Dendritic cell treated with granulocyte-macrophage colony-stimulating factor and Interleukin-4, amounts not matched to agents 40 ng/mL and 50 ng/mL, for 4 days (primary cell): ENCODE measurements around the gene TIMM10B.
A peak's percentile ranks its signal among the peaks of the same experiment; 100 is the strongest.

Experiments
- H3K27ac Mint-ChIP-seq: one replicate; pipeline ENCODE4 v1.8.0; 2022; ENCODE audit warnings: mild to moderate bottlenecking, mixed read lengths
- H3K27me3 Mint-ChIP-seq: one replicate; pipeline ENCODE4 v1.8.0; 2022; ENCODE audit warnings: mild to moderate bottlenecking, mixed read lengths
- H3K36me3 Mint-ChIP-seq: one replicate; pipeline ENCODE4 v1.8.0; 2022; ENCODE audit warnings: low read depth, mixed read lengths
- H3K4me1 Mint-ChIP-seq: one replicate; pipeline ENCODE4 v1.8.0; 2022; ENCODE audit warnings: low read depth, mixed read lengths
- H3K4me3 Mint-ChIP-seq: one replicate; pipeline ENCODE4 v1.8.0; 2022; ENCODE audit warnings: mild to moderate bottlenecking, moderate library complexity, mixed read lengths
- H3K9me3 Mint-ChIP-seq: one replicate; pipeline ENCODE4 v1.8.0; 2022; ENCODE audit warnings: mixed read lengths
- intact Hi-C: fragments of 100-400 bp; cut with micrococcal nuclease; formaldehyde crosslinking; loops from one replicate; pipeline ENCODE4 v1.15.0; 2022

The TIMM10B gene

GRCh38 chr11:6456361-6457073, 24.8 kb upstream of the TIMM10B start:
- H3K4me1 Mint-ChIP-seq: no peaks in the 10 kb centered on the region
- intact Hi-C loops: no loop called here
- H3K36me3 Mint-ChIP-seq: peaks cover 6% of the 10 kb centered on the region
- H3K9me3 Mint-ChIP-seq: no peaks in the 10 kb centered on the region
- H3K4me3 Mint-ChIP-seq: no peak overlapping the region
- no peak overlapping the region for H3K27ac Mint-ChIP-seq
- no peaks in the 10 kb centered on the region for H3K27me3 Mint-ChIP-seq

DNA sequence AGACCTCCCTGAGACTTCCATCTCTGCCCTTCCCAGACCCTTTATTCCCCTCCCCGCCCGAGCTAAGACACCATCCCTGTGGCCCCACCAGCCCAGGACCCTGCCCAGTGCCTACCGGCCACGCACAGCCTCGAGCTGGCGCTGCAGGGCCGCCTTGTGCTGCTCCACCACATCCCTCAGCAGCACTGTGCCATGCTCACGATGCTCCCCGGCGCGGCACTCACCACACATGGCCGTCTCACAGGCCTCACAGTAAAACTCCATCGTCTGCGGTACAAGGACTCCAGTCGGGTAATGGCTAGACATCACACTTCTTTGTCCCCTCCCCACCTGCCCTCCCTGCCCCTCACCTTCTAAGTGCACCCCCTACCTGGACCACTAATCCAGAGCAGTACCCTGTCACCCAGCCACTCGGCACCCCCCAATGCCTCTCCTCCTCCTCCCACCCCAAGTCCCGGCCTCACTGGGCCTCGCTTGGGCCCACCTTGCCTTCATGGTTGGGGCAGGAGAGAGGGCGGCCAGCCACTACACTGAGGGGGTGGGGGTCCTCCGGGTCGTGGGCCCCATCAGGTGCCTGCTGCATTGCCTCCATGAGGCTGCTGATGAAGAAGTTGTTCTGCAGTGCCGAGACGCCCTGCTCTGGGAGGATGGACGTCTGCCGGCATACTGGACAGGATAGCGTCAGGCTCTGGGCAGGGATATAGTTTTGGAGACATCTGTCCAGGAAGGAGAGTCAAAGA, 23.6 kb upstream of the TIMM10B start:
- H3K27me3 Mint-ChIP-seq: no peaks in the 10 kb centered on the region
- no peaks in the 10 kb centered on the region for H3K9me3 Mint-ChIP-seq
- H3K27ac Mint-ChIP-seq: no peak overlapping the region
- no peaks in the 10 kb centered on the region for H3K4me1 Mint-ChIP-seq
- H3K36me3 Mint-ChIP-seq: peaks cover 12% of the 10 kb centered on the region
- no peak overlapping the region for H3K4me3 Mint-ChIP-seq
- intact Hi-C loops: no loop called here

GRCh38 chr11:6458352-6459098, 22.8 kb upstream of the TIMM10B start:
- H3K4me3 Mint-ChIP-seq: no peak overlapping the region
- H3K4me1 Mint-ChIP-seq: no peaks in the 10 kb centered on the region
- H3K36me3 Mint-ChIP-seq: peaks cover 17% of the 10 kb centered on the region
- intact Hi-C loops: no loop called here
- no peaks in the 10 kb centered on the region for H3K27me3 Mint-ChIP-seq
- H3K9me3 Mint-ChIP-seq: no peaks in the 10 kb centered on the region
- H3K27ac Mint-ChIP-seq: no peak overlapping the region

GRCh38 chr11:6459099-6459450, 22.2 kb upstream of the TIMM10B start:
- Mint-ChIP-seq H3K36me3 (peaks cover 23% of the 10 kb centered on the region), H3K27me3 (no peaks in the 10 kb centered on the region), H3K9me3 (no peaks in the 10 kb centered on the region), H3K27ac (no peak overlapping the region), H3K4me3 (no peak overlapping the region), H3K4me1 (no peaks in the 10 kb centered on the region)
- intact Hi-C loops: no loop called here

DNA sequence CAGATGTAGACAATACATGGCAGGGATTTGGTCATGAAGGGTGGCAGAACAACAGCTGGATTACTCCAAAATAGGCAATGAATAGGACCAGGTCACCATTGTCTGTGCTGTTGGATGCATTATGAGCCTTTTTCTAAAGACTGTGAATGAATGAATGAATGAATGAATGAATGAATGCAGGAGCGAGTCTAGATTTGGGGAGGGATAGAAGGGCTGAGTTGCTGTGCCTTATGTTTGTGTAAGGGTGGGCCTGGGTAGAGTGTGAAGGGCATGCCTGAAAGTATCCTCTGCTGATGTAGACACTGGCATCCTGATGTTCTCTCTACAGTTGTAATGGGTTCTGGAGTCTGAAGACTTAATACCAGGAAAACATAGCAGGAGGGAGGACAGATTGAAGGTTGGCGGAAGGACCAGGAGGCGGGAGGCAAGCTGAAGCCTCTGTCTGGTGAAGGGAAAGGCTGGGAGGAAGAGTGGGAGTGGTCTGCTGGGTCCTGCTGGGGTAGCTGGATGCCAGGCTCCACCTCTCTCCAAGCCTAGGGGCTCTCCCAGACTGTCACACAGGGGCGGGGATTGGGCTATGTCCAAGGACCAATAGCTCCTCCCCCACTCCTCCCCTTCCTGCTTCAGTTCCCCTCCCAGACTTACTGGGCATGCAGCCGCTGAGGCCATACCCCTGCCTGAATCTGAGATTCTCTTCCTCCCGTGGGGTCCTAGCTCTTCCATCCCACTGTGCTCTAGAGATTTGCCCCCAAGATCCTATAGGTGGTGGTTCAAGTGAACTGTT, 12.4 kb upstream of the TIMM10B start:
- Mint-ChIP-seq H3K4me1 (peaks cover 25% of the 10 kb centered on the region), H3K27me3 (no peaks in the 10 kb centered on the region), H3K4me3 (no peak overlapping the region), H3K27ac (no peak overlapping the region), H3K36me3 (peaks cover 32% of the 10 kb centered on the region), H3K9me3 (no peaks in the 10 kb centered on the region)
- intact Hi-C loops: no loop called here

DNA sequence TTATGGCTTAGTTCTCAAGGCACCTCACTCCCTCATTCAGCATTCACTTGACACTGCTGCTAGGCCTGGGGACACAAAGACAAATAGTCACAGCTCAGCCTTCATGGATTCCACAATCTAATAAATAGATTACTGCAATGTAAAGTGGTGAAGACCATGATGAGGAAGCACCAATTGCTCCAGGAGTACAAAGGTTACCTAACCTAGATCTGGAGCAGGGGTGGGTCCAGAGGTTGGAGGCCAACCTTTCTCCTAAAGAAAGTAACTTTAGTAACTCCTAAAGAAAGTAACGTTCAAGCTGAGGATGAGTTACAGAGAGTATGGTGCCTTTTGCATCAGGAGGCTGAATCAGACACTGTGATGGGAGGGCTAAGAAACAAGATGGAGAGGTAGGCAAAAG, 11.7 kb upstream of the TIMM10B start:
- peaks cover 30% of the 10 kb centered on the region for H3K4me1 Mint-ChIP-seq
- no peak overlapping the region for H3K27ac Mint-ChIP-seq
- no peaks in the 10 kb centered on the region for H3K27me3 Mint-ChIP-seq
- intact Hi-C loops: no loop called here
- H3K9me3 Mint-ChIP-seq: no peaks in the 10 kb centered on the region
- H3K4me3 Mint-ChIP-seq: no peak overlapping the region
- peaks cover 25% of the 10 kb centered on the region for H3K36me3 Mint-ChIP-seq

- intact Hi-C loops: no loop called here
- Mint-ChIP-seq H3K27me3 (no peaks in the 10 kb centered on the region), H3K36me3 (peaks cover 16% of the 10 kb centered on the region), H3K4me1 (peaks cover 40% of the 10 kb centered on the region), H3K27ac (peak overlapping the region; percentile 94), H3K4me3 (peak overlapping the region; percentile 68), H3K9me3 (no peaks in the 10 kb centered on the region)
Measured at GRCh38 chr11:6472934-6473333, 8.4 kb upstream of the TIMM10B start.

GRCh38 chr11:6473451-6474412, 7.6 kb upstream of the TIMM10B start, which contains the start of gene TRIM3:
Gene TRIM3 (minus strand): TSS chr11:6473941. CDS start chr11:6465695, 8,246 bp downstream.
- H3K27ac Mint-ChIP-seq: peak within 1 kb of the TSS; percentile 94
- H3K4me3 Mint-ChIP-seq: peak within 1 kb of the TSS; percentile 92
- intact Hi-C loops: no loop called here
- H3K36me3 Mint-ChIP-seq: peaks cover 24% of the 10 kb centered on the region
- no peaks in the 10 kb centered on the region for H3K27me3 Mint-ChIP-seq
- H3K9me3 Mint-ChIP-seq: no peaks in the 10 kb centered on the region
- peaks cover 40% of the 10 kb centered on the region for H3K4me1 Mint-ChIP-seq

- Mint-ChIP-seq H3K9me3 (no peaks in the 10 kb centered on the region), H3K27ac (peak overlapping the region; percentile 94), H3K4me1 (peaks cover 47% of the 10 kb centered on the region), H3K4me3 (peak overlapping the region; percentile 88), H3K36me3 (peaks cover 31% of the 10 kb centered on the region), H3K27me3 (no peaks in the 10 kb centered on the region)
- intact Hi-C loops: no loop called here
Measured at GRCh38 chr11:6474413-6474792, 6.9 kb upstream of the TIMM10B start.

- no peaks in the 10 kb centered on the region for H3K27me3 Mint-ChIP-seq
- intact Hi-C loops: no loop called here
- H3K9me3 Mint-ChIP-seq: no peaks in the 10 kb centered on the region
- H3K4me3 Mint-ChIP-seq: no peak overlapping the region
- H3K27ac Mint-ChIP-seq: no peak overlapping the region
- H3K4me1 Mint-ChIP-seq: peaks cover 52% of the 10 kb centered on the region
- peaks cover 36% of the 10 kb centered on the region for H3K36me3 Mint-ChIP-seq
Measured at GRCh38 chr11:6474806-6475500, 6.3 kb upstream of the TIMM10B start.

- H3K4me3 Mint-ChIP-seq: no peak overlapping the region
- H3K27ac Mint-ChIP-seq: no peak overlapping the region
- H3K27me3 Mint-ChIP-seq: no peaks in the 10 kb centered on the region
- peaks cover 62% of the 10 kb centered on the region for H3K4me1 Mint-ChIP-seq
- H3K9me3 Mint-ChIP-seq: no peaks in the 10 kb centered on the region
- H3K36me3 Mint-ChIP-seq: peaks cover 41% of the 10 kb centered on the region
- intact Hi-C loops: loop anchor here (2.0 kb wide), 1 partner anchor 37 kb away; no protein-coding TSS in a partner anchor
Measured at GRCh38 chr11:6475936-6476335, 5.4 kb upstream of the TIMM10B start.

DNA sequence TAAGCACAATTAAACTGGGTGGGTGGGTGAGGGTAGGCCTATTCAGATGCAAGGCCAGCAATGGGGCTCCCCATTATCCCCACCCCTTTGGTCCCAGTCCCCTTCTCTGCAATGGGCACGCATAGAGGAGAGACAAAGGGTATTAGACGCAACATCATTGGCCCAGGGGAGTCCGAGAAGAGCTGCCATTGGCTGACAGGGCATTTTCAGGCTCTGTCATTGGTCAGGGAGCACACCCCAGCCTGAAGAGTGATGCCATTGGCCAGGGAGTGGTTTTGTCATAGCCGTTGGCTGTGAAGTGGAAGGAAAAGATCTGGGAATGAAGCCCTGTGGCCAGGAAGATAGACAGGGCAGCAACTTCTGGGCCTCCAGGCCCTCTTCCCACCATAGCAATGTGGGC, 4.7 kb upstream of the TIMM10B start:
- H3K4me1 Mint-ChIP-seq: peaks cover 62% of the 10 kb centered on the region
- H3K27ac Mint-ChIP-seq: no peak overlapping the region
- H3K4me3 Mint-ChIP-seq: no peak overlapping the region

More for the DNA sequence above, 4.7 kb upstream of the TIMM10B start:
- no peaks in the 10 kb centered on the region for H3K27me3 Mint-ChIP-seq
- H3K36me3 Mint-ChIP-seq: peaks cover 47% of the 10 kb centered on the region
- intact Hi-C loops: loop anchor here (2.0 kb wide), 1 partner anchor 38 kb away; no protein-coding TSS in a partner anchor
- no peaks in the 10 kb centered on the region for H3K9me3 Mint-ChIP-seq
